ENCODE measurements around the gene DIPK2A. TPM values are rescaled to one million over a fixed set of nuclear protein-coding genes. Genes with fewer than 3 reads are reported as not detected.

DIPK2A gene
- total and polyA plus RNA-seq, 2 donors (not counting 3 experiments of a cell fraction or from before 2014, with no cell fraction given), result 18.9 to 43.0 TPM

DNA sequence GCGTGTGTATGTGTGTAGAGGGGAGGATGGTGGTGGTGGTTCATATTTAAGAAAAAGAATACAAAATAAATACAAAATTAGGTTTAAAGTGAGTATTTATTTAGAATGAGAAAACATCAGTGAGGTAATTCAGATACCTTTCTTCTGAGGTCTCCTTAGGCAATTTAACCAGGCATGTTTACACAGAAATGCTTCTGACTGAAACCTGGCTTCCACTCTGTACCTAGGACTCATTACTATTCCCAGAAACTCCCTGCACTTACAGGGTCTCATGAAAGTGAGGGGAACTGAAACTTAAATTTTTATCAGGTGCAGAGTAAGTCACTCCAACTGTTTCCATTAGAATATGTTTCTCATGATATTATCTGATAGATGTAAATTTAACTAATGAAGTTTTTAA lies 10.3 kb upstream of the DIPK2A start:
- H3K9me1 ChIP-seq (replicated peaks; ENCODE audit: control insufficient read depth, extremely low read depth, insufficient read depth, low read length), result no peaks in the 10 kb centered on the region
- H4K20me1 ChIP-seq (replicated peaks; ENCODE audit: control insufficient read depth, extremely low read depth, insufficient read depth, low read length), result no peaks in the 10 kb centered on the region
- BruUV-seq (replicated peaks), result no TSS peak
- no peak overlapping the region for H3K27ac ChIP-seq (ENCODE audit: insufficient read depth, low read depth, low read length)
- no peaks in the 10 kb centered on the region for H3K79me2 ChIP-seq (ENCODE audit: control insufficient read depth, insufficient read depth, low read length)
- POLR2A ChIA-PET, result no interaction called here
- H3K4me2 ChIP-seq (ENCODE audit: insufficient read depth, low read length), result no peak overlapping the region
- DNase-seq (ENCODE audit: low read depth, low spot score) (no peak), FAIRE-seq (no peak)
- no peaks in the 10 kb centered on the region for H3K36me3 ChIP-seq (ENCODE audit: control insufficient read depth in 2 of 2, extremely low read depth in 1 of 2, insufficient read depth in 2 of 2, low read length in 2 of 2)
- no peak overlapping the region for H3K9ac ChIP-seq (replicated peaks; ENCODE audit: extremely low read depth, insufficient read depth, low read length)
- no peak overlapping the region for H3K4me3 ChIP-seq (replicated peaks in 1 of 3; ENCODE audit: insufficient read depth in 1 of 3, low read depth in 1 of 3, low read length in 3 of 3)
- CTCF ChIA-PET, result no interaction called here
- intact Hi-C loops (cut with micrococcal nuclease) (no loop called here), dilution Hi-C loops (cut with MboI; ENCODE audit: extremely low pct_ligation_motif_present, low sequenced_read_pairs) (no loop called here)
- H3K4me1 ChIP-seq (ENCODE audit: control insufficient read depth, extremely low read depth, insufficient read depth, low read length), result no peaks in the 10 kb centered on the region
- no peak for TF ChIP-seq FOS (IDR thresholded peaks at IDR 0.05; ENCODE audit: borderline replicate concordance, insufficient read depth, low read length)
- TF ChIP-seq, protein P1, sequence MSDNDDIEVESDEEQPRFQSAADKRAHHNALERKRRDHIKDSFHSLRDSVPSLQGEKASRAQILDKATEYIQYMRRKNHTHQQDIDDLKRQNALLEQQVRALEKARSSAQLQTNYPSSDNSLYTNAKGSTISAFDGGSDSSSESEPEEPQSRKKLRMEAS (IDR thresholded peaks at IDR 0.05; ENCODE audit: insufficient read depth, insufficient read length), result no peak
- H3K9me3 ChIP-seq (replicated peaks; ENCODE audit: control insufficient read depth, insufficient read depth, low read length), result no peaks in the 10 kb centered on the region
- no peaks in the 10 kb centered on the region for H3K27me3 ChIP-seq (ENCODE audit: control insufficient read depth in 2 of 2, insufficient read depth in 2 of 2, low read length in 2 of 2)
- H2AFZ ChIP-seq (ENCODE audit: low read depth, low read length), result no peak overlapping the region

- Histone ChIP-seq H3K79me2 (ENCODE audit: control insufficient read depth, insufficient read depth, low read length) (no peaks in the 10 kb centered on the region), H3K27me3 (ENCODE audit: control insufficient read depth in 2 of 2, insufficient read depth in 2 of 2, low read length in 2 of 2) (no peaks in the 10 kb centered on the region), H2AFZ (ENCODE audit: low read depth, low read length) (no peak overlapping the region), H3K9me1 (replicated peaks; ENCODE audit: control insufficient read depth, extremely low read depth, insufficient read depth, low read length) (no peaks in the 10 kb centered on the region), H3K9me3 (replicated peaks; ENCODE audit: control insufficient read depth, insufficient read depth, low read length) (no peaks in the 10 kb centered on the region), H3K36me3 (ENCODE audit: control insufficient read depth in 2 of 2, extremely low read depth in 1 of 2, insufficient read depth in 2 of 2, low read length in 2 of 2) (no peaks in the 10 kb centered on the region), H3K4me3 (replicated peaks in 1 of 3; ENCODE audit: insufficient read depth in 1 of 3, low read depth in 1 of 3, low read length in 3 of 3) (no peak overlapping the region), H3K4me1 (ENCODE audit: control insufficient read depth, extremely low read depth, insufficient read depth, low read length) (no peaks in the 10 kb centered on the region), H4K20me1 (replicated peaks; ENCODE audit: control insufficient read depth, extremely low read depth, insufficient read depth, low read length) (no peaks in the 10 kb centered on the region), H3K9ac (replicated peaks; ENCODE audit: extremely low read depth, insufficient read depth, low read length) (no peak overlapping the region), H3K27ac (ENCODE audit: insufficient read depth, low read depth, low read length) (no peak overlapping the region), H3K4me2 (ENCODE audit: insufficient read depth, low read length) (no peak overlapping the region)
- DNase-seq (ENCODE audit: low read depth, low spot score) (no peak), FAIRE-seq (no peak)
- dilution Hi-C loops (cut with MboI; ENCODE audit: extremely low pct_ligation_motif_present, low sequenced_read_pairs), result no loop called here
- ChIA-PET CTCF (interaction anchor here (0.6 to 0.7 kb wide), 2 partner anchors 11 to 380 kb away, joined by 3 read pairs; no protein-coding TSS in a partner anchor), POLR2A (interaction anchor here (1.4 kb wide), 1 partner anchor 9 kb away, joined by 4 read pairs; no protein-coding TSS in a partner anchor)
- no TSS peak for BruUV-seq (replicated peaks)
- intact Hi-C loops (cut with micrococcal nuclease), result no loop called here
- TF ChIP-seq JUN (IDR thresholded peaks at IDR 0.05; ENCODE audit: borderline replicate concordance, insufficient read depth, insufficient read length, low read depth) (no peak), MYC (IDR thresholded peaks at IDR 0.05; ENCODE audit: low read depth, low read length) (no peak), POLR2A (IDR thresholded peaks at IDR 0.05; ENCODE audit: low read depth, low read length) (no peak), EZH2 (IDR thresholded peaks at IDR 0.05; ENCODE audit: borderline replicate concordance, low read depth, low read length, severe bottlenecking) (no peak)
These were observed 7.7 kb upstream of the DIPK2A start for GRCh38 chr3:143963946-143964345.
